ENCODE measurements around the gene RAPGEF2.

Gene RAPGEF2

DNA sequence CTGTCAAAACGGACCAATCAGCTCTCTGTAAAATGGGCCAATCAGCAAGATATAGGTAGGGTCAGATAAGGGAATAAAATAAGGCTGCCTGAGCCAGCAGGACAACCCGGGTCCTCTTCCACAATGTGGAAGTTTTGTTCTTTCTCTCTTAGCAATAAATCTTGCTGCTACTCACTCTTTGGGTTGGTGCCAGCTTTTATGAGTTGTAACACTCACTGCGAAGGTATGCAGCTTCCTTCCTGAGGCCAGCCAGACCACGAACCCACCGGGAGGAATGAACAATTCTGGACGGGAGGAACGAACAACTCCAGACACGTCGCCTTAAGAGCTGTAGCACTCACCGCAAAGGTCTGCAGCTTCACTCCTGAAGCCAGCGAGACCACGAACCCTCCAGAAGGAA, 287.8 kb downstream of the RAPGEF2 start:
- Histone ChIP-seq H3K4me3 (no peak overlapping the region), H4K20me1 (no peaks in the 10 kb centered on the region), H3K27ac (no peak overlapping the region), H3K4me2 (no peak overlapping the region), H3K9ac (no peak overlapping the region), H3K9me3 (replicated peaks in 1 of 11) (peaks cover 15 to 35% (median 23%) of the 10 kb centered on the region in 11 experiments; a peak in 20 of 22 replicates), H3K4me1 (no peaks in the 10 kb centered on the region), H3K27me3 (no peaks in the 10 kb centered on the region), H3K36me3 (no peaks in the 10 kb centered on the region)
- no peak for TF ChIP-seq Cebpa-rat (IDR thresholded peaks at IDR 0.05)

- peaks cover 4 to 6% (median 5%) of the 10 kb centered on the region in 10 experiments; a peak in 19 of 20 replicates for H3K4me1 ChIP-seq
- H3K9me3 ChIP-seq (replicated peaks in 1 of 11): peaks cover 0 to 13% (median 5%) of the 10 kb centered on the region in 11 experiments; a peak in 9 of 22 replicates
- no peak overlapping the region for H3K4me3 ChIP-seq
- H3K27ac ChIP-seq: no peak overlapping the region
- no peaks in the 10 kb centered on the region for H3K36me3 ChIP-seq
- H3K27me3 ChIP-seq: no peaks in the 10 kb centered on the region
- H4K20me1 ChIP-seq: no peaks in the 10 kb centered on the region
- 0 out of 22 replicates have a peak, but pooled peaks of 1 of the 11 experiments have one; percentile 5 for TF ChIP-seq Cebpa-rat (IDR thresholded peaks at IDR 0.05)
- H3K4me2 ChIP-seq: no peak overlapping the region
- no peak overlapping the region for H3K9ac ChIP-seq
These were observed 292.8 kb downstream of the RAPGEF2 start for GRCh38 chr4:159395693-159396092.

GRCh38 chr4:159396151-159396550, 293.3 kb downstream of the RAPGEF2 start:
- Histone ChIP-seq H3K4me3 (no peak overlapping the region), H3K27ac (no peak overlapping the region), H4K20me1 (no peaks in the 10 kb centered on the region), H3K9ac (no peak overlapping the region), H3K27me3 (no peaks in the 10 kb centered on the region), H3K36me3 (no peaks in the 10 kb centered on the region), H3K4me1 (peaks cover 9 to 11% (median 10%) of the 10 kb centered on the region in 10 experiments), H3K4me2 (no peak overlapping the region), H3K9me3 (replicated peaks in 1 of 11) (peaks cover 0 to 13% (median 5%) of the 10 kb centered on the region in 11 experiments; a peak in 6 of 22 replicates)
- no peak for TF ChIP-seq Cebpa-rat (IDR thresholded peaks at IDR 0.05)

DNA sequence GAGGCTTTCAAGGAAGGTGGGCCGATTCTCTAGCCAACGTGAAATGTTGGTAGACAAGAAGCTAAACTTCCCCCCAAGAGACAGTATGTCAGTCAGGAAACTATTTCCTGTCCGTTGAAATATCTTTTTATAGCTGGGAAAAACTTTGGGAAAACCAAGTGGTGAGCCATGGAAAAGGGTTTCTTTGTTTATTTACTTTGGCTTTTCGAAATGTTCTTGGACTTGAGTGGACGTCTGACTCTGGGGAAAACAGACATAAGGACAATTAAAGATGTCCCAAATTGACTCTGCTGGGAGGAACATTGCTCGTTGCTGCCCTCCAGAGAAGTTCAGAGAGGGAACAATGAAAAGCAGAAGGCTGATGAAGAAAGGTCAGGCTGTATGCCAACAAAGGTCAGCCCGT, 295.4 kb downstream of the RAPGEF2 start:
- peaks cover 12 to 23% (median 18%) of the 10 kb centered on the region in 10 experiments for H3K4me1 ChIP-seq
- no peak overlapping the region for H3K9ac ChIP-seq
- peaks cover 0 to 13% (median 5%) of the 10 kb centered on the region in 11 experiments; a peak in 6 of 22 replicates for H3K9me3 ChIP-seq (replicated peaks in 1 of 11)
- no peak overlapping the region for H3K27ac ChIP-seq
- H3K36me3 ChIP-seq: no peaks in the 10 kb centered on the region
- H3K4me3 ChIP-seq: no peak overlapping the region
- H4K20me1 ChIP-seq: no peaks in the 10 kb centered on the region
- H3K27me3 ChIP-seq: no peaks in the 10 kb centered on the region
- TF ChIP-seq Cebpa-rat (IDR thresholded peaks at IDR 0.05): no peak
- no peak overlapping the region for H3K4me2 ChIP-seq

- H3K27ac ChIP-seq: peak overlapping the region in 4 of 11 experiments; percentile 13 to 59 (median 32); a peak in 4 of 22 replicates
- H3K4me3 ChIP-seq: peak overlapping the region in 3 of 10 experiments; percentile 9 to 53 (median 40); a peak in 4 of 20 replicates
- no peaks in the 10 kb centered on the region for H3K27me3 ChIP-seq
- peak overlapping the region in 2 of 11 experiments; percentile 28 to 41; a peak in 2 of 22 replicates for H3K9ac ChIP-seq
- H3K4me2 ChIP-seq: peak overlapping the region; percentile 54 to 84 (median 64)
- H4K20me1 ChIP-seq: no peaks in the 10 kb centered on the region
- peaks cover 0 to 10% (median 5%) of the 10 kb centered on the region in 11 experiments; a peak in 6 of 22 replicates for H3K9me3 ChIP-seq (replicated peaks in 1 of 11)
- H3K36me3 ChIP-seq: no peaks in the 10 kb centered on the region
- no peak for TF ChIP-seq Cebpa-rat (IDR thresholded peaks at IDR 0.05)
- H3K4me1 ChIP-seq: peaks cover 12 to 23% (median 18%) of the 10 kb centered on the region in 10 experiments
These were observed 297.8 kb downstream of the RAPGEF2 start for GRCh38 chr4:159400558-159401225.

- Histone ChIP-seq H3K27me3 (no peaks in the 10 kb centered on the region), H3K4me3 (peak overlapping the region in 3 of 10 experiments; percentile 9 to 53 (median 40); a peak in 4 of 20 replicates), H3K4me2 (peak overlapping the region; percentile 54 to 84 (median 64)), H3K4me1 (peaks cover 12 to 23% (median 18%) of the 10 kb centered on the region in 10 experiments), H4K20me1 (no peaks in the 10 kb centered on the region), H3K9me3 (replicated peaks in 1 of 11) (peaks cover 0 to 5% (median 3%) of the 10 kb centered on the region in 11 experiments; a peak in 5 of 22 replicates), H3K9ac (peak overlapping the region in 3 of 11 experiments; percentile 4 to 41 (median 28); a peak in 3 of 22 replicates), H3K27ac (peak overlapping the region in 5 of 11 experiments; percentile 13 to 59 (median 30); a peak in 5 of 22 replicates), H3K36me3 (no peaks in the 10 kb centered on the region)
- no peak for TF ChIP-seq Cebpa-rat (IDR thresholded peaks at IDR 0.05)
These were observed 298.4 kb downstream of the RAPGEF2 start for GRCh38 chr4:159401226-159401712.

- peaks cover 12 to 23% (median 18%) of the 10 kb centered on the region in 10 experiments for H3K4me1 ChIP-seq
- H3K9me3 ChIP-seq (replicated peaks in 1 of 11): peaks cover 0 to under 1% (median 0%) of the 10 kb centered on the region in 11 experiments; a peak in 1 of 22 replicates
- no peak for TF ChIP-seq Cebpa-rat (IDR thresholded peaks at IDR 0.05)
- no peaks in the 10 kb centered on the region for H3K27me3 ChIP-seq
- H3K36me3 ChIP-seq: no peaks in the 10 kb centered on the region
- no peaks in the 10 kb centered on the region for H4K20me1 ChIP-seq
- H3K4me3 ChIP-seq: peak overlapping the region in 2 of 10 experiments; percentile 40 to 53; a peak in 1 of 20 replicates
- H3K4me2 ChIP-seq: peak overlapping the region; percentile 54 to 84 (median 64); a peak in 19 of 22 replicates
- H3K27ac ChIP-seq: peak overlapping the region in 4 of 11 experiments; percentile 25 to 59 (median 32); a peak in 3 of 22 replicates
- H3K9ac ChIP-seq: peak overlapping the region in 1 of 11 experiments; percentile 41; a peak in 1 of 22 replicates
These were observed 299.0 kb downstream of the RAPGEF2 start for GRCh38 chr4:159401791-159402380.
